Panc1 (cell line): Measurements from ENCODE around the gene GSK3B. TPM values are rescaled to one million over a fixed set of nuclear protein-coding genes. Genes with fewer than 3 reads are reported as not detected.

Experiments used
- ATAC-seq: fragments of 200-7000 bp; cut with Tn5 transposase; 2 replicates; pipeline ENCODE4 v1.9.1; 2020; ENCODE audit warnings: mild to moderate bottlenecking, moderate library complexity
- BruUV-seq: library from RNA; stranded (reverse); fragments of 400-500 nt; replicated peaks from 2 replicates; lab custom pipeline; 2021; lab: Mats Ljungman, UMichigan
- CTCF ChIA-PET: fragments of 300-600 bp; sonication (Branson Sonifier 250); formaldehyde crosslinking; loops from one replicate; lab custom pipeline; 2022; ENCODE audit warnings: antibody characterized with exemption; lab: Charles Lee
- POLR2A ChIA-PET: fragments of 300-600 bp; sonication (Branson Sonifier 250); formaldehyde crosslinking; loops from one replicate; lab custom pipeline; 2022; ENCODE audit warnings: antibody characterized with exemption; lab: Charles Lee
- DNase-seq: peaks from one replicate; pipeline ENCODE4 v3.0.0-alpha.2; 2010; ENCODE audit warnings: low read depth, low spot score
- H3K27ac ChIP-seq: 2 replicates; pipeline ENCODE4 v1.5.1; 2011; ENCODE audit warnings: mild to moderate bottlenecking, low read length, inconsistent platforms
- H3K27me3 ChIP-seq: fragments of 200-500 bp; sonication (Bioruptor generic); 2 replicates; pipeline ENCODE4 v1.6.0; 2014; ENCODE audit warnings: low read length, inconsistent platforms; ENCODE audit not compliant: control insufficient read depth, insufficient read depth
- H3K36me3 ChIP-seq: fragments of 200-500 bp; sonication (Bioruptor generic); 2 replicates; pipeline ENCODE4 v1.5.1; 2014; ENCODE audit warnings: inconsistent platforms, mild to moderate bottlenecking, low read length, moderate library complexity; ENCODE audit not compliant: control insufficient read depth, insufficient read depth
- H3K4me1 ChIP-seq: 2 replicates; pipeline ENCODE4 v1.5.1; 2011; ENCODE audit warnings: inconsistent platforms, mild to moderate bottlenecking, low read length, moderate library complexity; ENCODE audit not compliant: control insufficient read depth, insufficient read depth
- H3K4me3 ChIP-seq, 2 experiments: 2 replicates each; pipeline ENCODE4 v1.5.1; 2011 to 2012; ENCODE audit warnings: low read depth in 2 of 2, low read length in 2 of 2, mild to moderate bottlenecking in 2 of 2, inconsistent platforms in 1 of 2, moderate library complexity in 1 of 2
- H3K9me3 ChIP-seq: fragments of 200-500 bp; sonication (Bioruptor generic); 2 replicates; pipeline ENCODE4 v1.5.1; 2014; ENCODE audit warnings: low read depth, mild to moderate bottlenecking, inconsistent platforms, low read length, moderate library complexity; ENCODE audit not compliant: control insufficient read depth, insufficient read depth
- CTCF ChIP-seq: fragments of 450-650 bp; IDR thresholded peaks from 2 replicates; pipeline ENCODE4 v1.5.1; 2017; ENCODE audit warnings: mild to moderate bottlenecking
- POLR2AphosphoS5 ChIP-seq: IDR thresholded peaks from 2 replicates; pipeline ENCODE4 v1.6.1; 2012; ENCODE audit warnings: mild to moderate bottlenecking, low read depth, low read length, moderate library complexity
- REST ChIP-seq, 2 experiments: IDR thresholded peaks; 2 replicates each; pipeline ENCODE4 v1.6.1; 2011 to 2012; ENCODE audit warnings: low read depth in 2 of 2, control low read depth in 1 of 2, low read length in 1 of 2, mild to moderate bottlenecking in 1 of 2, moderate library complexity in 1 of 2; ENCODE audit not compliant: insufficient read depth in 1 of 2
- SIN3A ChIP-seq: IDR thresholded peaks from 2 replicates; pipeline ENCODE4 v1.6.1; 2012; ENCODE audit warnings: low read depth, mild to moderate bottlenecking, low read length, moderate library complexity, borderline replicate concordance; ENCODE audit not compliant: insufficient read depth
- TCF7L2 ChIP-seq: IDR thresholded peaks from 2 replicates; pipeline ENCODE4 v1.6.1; 2011; ENCODE audit warnings: mild to moderate bottlenecking, low read depth, low read length, inconsistent platforms
- in situ Hi-C: cut with HindIII; loops from 2 replicates; pipeline ENCODE4 v1.10.0; 2016; ENCODE audit warnings: low sequenced_read_pairs, low pct_unique_long_range_greater_than_20kb
- intact Hi-C: fragments of 100-400 bp; cut with micrococcal nuclease; formaldehyde crosslinking; loops from one replicate; pipeline ENCODE4 v1.10.0; 2022; ENCODE audit not compliant: unreplicated experiment
- total RNA-seq: library from RNA; stranded (reverse); gene quantifications from one replicate; pipeline ENCODE4 v1.2.1, GENCODE V29; 2021; ENCODE audit not compliant: unreplicated experiment

The GSK3B gene
- total RNA-seq, 1 experiment from 2014 or later: 35.3 TPM

GRCh38 chr3:120039642-120040610 lies 54.3 kb downstream of the GSK3B start:
- Histone ChIP-seq H3K4me3 (no peak overlapping the region), H3K36me3 (no peaks in the 10 kb centered on the region; the same call in 1 of the 2 replicates), H3K9me3 (peaks cover 14% of the 10 kb centered on the region; the same call in 1 of the 2 replicates), H3K4me1 (no peaks in the 10 kb centered on the region), H3K27ac (no peak overlapping the region), H3K27me3 (no peaks in the 10 kb centered on the region)
- BruUV-seq: no TSS peak
- intact Hi-C loops: no loop called here
- DNase-seq: no peak
- in situ Hi-C loops: no loop called here
- no peak for ATAC-seq
- TF ChIP-seq CTCF: no peak
- no peak for TF ChIP-seq REST (IDR thresholded peaks at IDR 0.05; ENCODE audit: insufficient read depth in 1 of 2, low read depth in 2 of 2, low read length in 1 of 2)
- no peak for TF ChIP-seq SIN3A
- TF ChIP-seq TCF7L2: no peak
- TF ChIP-seq POLR2AphosphoS5: no peak
- CTCF ChIA-PET: interaction anchor here (0.5 kb wide), 1 partner anchor 33 kb away, joined by 9 read pairs; no protein-coding TSS in a partner anchor
- POLR2A ChIA-PET: no interaction called here

- Histone ChIP-seq H3K4me1 (no peaks in the 10 kb centered on the region), H3K4me3 (no peak overlapping the region), H3K27me3 (no peaks in the 10 kb centered on the region), H3K36me3 (no peaks in the 10 kb centered on the region; the same call in 1 of the 2 replicates), H3K27ac (no peak overlapping the region), H3K9me3 (no peaks in the 10 kb centered on the region; the same call in 1 of the 2 replicates)
- TF ChIP-seq REST (IDR thresholded peaks at IDR 0.05; ENCODE audit: insufficient read depth in 1 of 2, low read depth in 2 of 2, low read length in 1 of 2): no peak
- TF ChIP-seq CTCF: no peak
- TF ChIP-seq TCF7L2: no peak
- TF ChIP-seq POLR2AphosphoS5: no peak
- TF ChIP-seq SIN3A: no peak
- ATAC-seq: no peak
- in situ Hi-C loops (no loop called here), intact Hi-C loops (no loop called here)
- ChIA-PET CTCF (no interaction called here), POLR2A (no interaction called here)
- no peak for DNase-seq
- BruUV-seq: no TSS peak
These were observed 60.7 kb downstream of the GSK3B start for GRCh38 chr3:120033596-120033995.
